ENCODE data around the gene BMPR1A.

DNA sequence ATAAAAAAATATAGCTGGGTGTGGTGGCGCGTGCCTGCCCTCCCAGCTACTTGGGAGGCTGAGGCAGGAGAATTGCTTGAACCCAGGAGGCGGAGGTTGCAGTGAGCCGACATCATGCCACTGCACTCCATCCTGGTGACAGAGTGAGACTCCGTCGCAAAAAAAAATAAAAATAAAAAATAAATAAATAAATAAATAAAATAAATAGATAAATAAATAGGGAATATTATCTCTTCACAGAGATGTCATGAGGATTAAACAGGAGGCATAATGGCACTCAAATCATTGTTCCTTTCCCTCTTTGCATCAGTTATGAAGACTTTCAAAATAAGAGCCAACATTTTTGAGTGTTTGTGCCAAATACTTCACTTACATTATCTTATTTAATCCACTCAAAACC is 32.0 kb upstream of the BMPR1A start:
- TF ChIP-seq, protein P1, sequence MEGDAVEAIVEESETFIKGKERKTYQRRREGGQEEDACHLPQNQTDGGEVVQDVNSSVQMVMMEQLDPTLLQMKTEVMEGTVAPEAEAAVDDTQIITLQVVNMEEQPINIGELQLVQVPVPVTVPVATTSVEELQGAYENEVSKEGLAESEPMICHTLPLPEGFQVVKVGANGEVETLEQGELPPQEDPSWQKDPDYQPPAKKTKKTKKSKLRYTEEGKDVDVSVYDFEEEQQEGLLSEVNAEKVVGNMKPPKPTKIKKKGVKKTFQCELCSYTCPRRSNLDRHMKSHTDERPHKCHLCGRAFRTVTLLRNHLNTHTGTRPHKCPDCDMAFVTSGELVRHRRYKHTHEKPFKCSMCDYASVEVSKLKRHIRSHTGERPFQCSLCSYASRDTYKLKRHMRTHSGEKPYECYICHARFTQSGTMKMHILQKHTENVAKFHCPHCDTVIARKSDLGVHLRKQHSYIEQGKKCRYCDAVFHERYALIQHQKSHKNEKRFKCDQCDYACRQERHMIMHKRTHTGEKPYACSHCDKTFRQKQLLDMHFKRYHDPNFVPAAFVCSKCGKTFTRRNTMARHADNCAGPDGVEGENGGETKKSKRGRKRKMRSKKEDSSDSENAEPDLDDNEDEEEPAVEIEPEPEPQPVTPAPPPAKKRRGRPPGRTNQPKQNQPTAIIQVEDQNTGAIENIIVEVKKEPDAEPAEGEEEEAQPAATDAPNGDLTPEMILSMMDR (IDR thresholded peaks at IDR 0.05) = no peak
- TF ChIP-seq POLR2A (IDR thresholded peaks at IDR 0.05) = no peak
